Stimulated activated CD4-positive, alpha-beta T cell treated with anti-CD3 and anti-CD28 coated beads, TNF-alpha, amount 100 ng/mL, for 48 hours (primary cell): Measurements from ENCODE around the gene BCL2L2.
A peak's percentile ranks its signal among the peaks of the same experiment; 100 is the strongest.
"Not testable (repeated sequence)": the region's sequence is repeated elsewhere in the genome, so short reads cannot be mapped to it uniquely, and the experiment has no call there.

Experiments
- DNase-seq, 3 donors: peaks; one replicate each; pipeline ENCODE4 v3.0.0-alpha.2; 2020; ENCODE audit warnings: low read depth in 3 of 3

Gene BCL2L2

DNA sequence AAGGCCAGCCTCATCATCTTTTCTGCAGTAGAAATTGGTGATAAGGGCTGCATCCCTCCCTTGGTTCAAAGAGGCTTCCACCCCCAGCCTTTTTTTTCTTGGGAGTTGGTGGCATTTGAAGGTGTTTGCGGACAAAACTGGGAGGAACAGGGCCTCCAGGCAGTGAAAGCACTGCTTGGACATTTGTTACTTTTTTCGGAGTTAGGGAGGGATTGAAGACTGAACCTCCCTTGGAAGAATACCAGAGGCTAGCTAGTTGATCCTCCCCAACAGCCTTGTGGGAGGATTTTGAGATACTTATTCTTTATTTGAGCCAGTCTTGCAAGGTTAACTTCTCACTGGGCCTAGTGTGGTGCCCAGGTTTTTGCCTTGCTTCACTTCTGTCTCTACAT is 17.8 kb downstream of the BCL2L2 start:
- no peak for DNase-seq

- DNase-seq = no peak
Observed at GRCh38 chr14:23324993-23325392, 18.4 kb downstream of the BCL2L2 start.

- DNase-seq = not testable (repeated sequence)
Observed at GRCh38 chr14:23325746-23326145, 19.1 kb downstream of the BCL2L2 start.

DNA sequence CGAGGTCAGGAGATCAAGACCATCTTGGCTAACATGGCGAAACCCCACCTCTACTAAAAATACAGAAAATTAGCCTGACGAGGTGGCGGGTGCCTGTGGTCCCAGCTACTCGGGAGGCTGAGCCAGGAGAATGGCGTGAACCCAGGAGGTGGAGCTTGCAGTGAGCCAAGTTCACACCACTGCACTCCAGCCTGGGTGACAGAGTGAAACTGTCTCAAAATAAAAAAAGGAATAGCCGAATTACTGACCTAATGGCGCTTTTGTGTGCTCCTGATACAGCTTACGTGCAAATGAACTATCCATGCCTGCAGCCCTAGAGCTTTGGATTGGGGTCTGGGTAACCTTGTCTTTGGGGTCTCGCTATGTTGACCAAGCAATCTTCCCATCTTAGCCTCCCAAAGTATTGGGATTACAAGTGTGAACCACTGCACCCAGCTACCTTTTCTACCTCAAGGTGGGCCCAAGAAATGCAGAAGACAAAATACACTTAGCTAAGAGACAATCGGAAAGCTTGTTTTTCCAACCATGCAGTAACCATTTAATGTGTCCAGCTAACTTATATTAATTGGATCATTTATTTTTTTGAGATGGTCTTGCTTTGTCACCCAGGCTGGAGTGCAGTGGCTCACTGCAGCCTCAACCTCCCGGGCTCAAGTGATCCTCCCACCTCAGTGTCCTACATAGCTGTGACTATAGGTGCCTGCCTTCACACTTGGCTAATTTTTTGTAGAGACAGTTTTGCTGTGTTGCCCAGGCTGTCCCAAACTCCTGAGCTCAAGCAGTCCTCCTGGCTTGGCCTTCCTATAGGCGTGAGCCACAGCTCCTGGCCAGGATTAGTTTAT is 20.1 kb downstream of the BCL2L2 start:
- DNase-seq = no peak

GRCh38 chr14:23327947-23328744 is 21.5 kb downstream of the BCL2L2 start:
- peak; percentile 53 to 60 (median 53) for DNase-seq

GRCh38 chr14:23335623-23336022 is 29.0 kb downstream of the BCL2L2 start:
- no peak for DNase-seq

- no peak for DNase-seq
Observed at GRCh38 chr14:23339506-23340268, 33.1 kb downstream of the BCL2L2 start.

- DNase-seq = no peak
Observed at GRCh38 chr14:23344481-23344880, 37.8 kb downstream of the BCL2L2 start.

DNA sequence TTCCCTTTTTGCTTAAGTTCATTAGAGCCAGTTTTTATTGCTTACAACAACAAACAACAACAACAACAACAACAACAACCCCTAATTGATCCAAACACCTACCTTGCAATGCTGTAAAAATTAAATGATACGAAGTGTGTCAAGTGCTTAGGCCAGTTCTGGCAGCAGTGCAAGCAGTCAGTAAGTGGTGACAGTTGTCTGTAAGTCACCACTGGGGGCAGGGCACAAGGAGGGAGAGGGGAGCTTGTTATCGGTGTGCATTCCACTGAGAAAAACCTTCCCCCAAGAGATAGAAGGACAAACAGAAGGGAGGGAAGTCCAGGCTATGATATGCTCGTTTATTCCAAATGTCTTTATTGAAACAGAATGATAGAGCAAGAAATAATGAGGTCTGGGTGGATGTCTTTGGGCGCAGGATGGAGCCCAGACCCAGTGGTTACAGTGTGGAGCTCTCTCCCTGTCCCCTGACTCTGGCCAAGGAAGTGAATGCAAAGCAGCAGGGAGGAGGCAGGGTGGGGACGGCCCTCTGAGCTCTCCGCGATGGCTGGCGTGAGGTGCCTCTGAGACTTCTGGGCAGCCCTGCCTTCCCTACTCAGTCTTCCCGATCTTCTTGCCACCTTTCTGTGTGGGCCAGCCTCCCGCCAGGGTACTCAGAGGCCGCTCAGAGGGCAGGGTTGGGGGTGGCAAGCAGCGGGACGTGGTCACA is 39.5 kb downstream of the BCL2L2 start:
- DNase-seq = no peak

GRCh38 chr14:23346693-23347405 is 40.2 kb downstream of the BCL2L2 start:
- no peak for DNase-seq

- no peak for DNase-seq
Observed at GRCh38 chr14:23347406-23348296, 41.0 kb downstream of the BCL2L2 start.

DNA sequence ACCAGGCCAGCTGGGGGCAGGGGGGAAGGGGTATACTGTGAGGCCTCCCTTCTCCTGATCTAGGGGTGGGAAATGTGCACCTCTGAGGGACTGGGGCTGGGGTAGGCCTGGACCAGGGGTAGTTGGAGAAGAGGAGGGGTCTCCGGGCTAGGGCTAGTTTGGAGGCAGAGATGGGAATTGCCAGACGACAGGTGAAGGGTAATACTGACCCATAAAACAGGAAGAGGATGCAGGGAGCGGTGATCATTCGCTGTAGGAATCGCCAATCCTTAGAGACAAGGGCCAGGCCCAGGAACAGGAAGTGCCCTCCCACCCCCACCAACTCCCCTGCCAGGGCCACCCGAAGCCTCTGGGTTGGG is 41.6 kb downstream of the BCL2L2 start:
- DNase-seq = no peak

GRCh38 chr14:23349156-23349845 is 42.7 kb downstream of the BCL2L2 start:
- DNase-seq = no peak

DNA sequence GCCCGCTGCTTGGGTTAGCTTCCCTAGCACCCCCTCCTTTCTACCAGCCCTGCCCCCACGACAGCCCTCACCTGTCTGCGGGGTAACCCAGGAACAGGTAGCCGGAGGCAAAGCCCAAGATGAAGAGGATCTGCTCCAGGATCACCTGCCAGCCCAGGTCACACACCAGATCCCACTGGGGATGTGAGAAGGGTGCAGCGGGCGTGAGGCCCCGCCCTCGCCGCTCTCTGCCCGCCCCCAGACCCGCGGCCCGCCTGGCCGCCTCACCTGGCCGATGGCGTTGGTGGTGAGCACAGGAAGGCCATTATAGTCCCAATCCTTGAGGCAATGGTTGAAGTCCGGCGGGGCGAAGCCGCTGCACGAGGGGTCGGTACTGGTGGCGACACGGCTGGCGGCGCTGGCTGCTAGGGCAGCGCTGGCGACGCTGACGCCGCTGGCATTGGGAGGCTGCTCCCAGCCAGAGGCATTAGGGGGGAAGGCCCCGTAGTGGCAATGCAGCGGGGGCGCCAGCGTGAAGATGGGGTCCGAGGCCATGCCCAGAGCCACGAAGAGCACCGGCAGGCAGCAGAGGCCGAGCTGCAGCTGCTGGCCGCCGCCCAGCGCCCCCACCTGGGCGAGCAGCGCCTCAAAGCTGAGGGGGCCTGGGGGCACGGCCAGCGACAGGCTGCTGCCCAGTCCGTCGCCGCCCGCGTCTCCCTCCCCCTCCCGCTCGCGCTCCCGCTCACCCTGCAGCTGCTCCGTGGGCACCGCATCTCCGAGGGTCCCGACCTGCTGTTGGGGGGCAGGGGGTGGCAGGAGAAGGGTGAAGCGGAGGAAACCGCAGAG is 45.3 kb downstream of the BCL2L2 start:
- DNase-seq = no peak

DNA sequence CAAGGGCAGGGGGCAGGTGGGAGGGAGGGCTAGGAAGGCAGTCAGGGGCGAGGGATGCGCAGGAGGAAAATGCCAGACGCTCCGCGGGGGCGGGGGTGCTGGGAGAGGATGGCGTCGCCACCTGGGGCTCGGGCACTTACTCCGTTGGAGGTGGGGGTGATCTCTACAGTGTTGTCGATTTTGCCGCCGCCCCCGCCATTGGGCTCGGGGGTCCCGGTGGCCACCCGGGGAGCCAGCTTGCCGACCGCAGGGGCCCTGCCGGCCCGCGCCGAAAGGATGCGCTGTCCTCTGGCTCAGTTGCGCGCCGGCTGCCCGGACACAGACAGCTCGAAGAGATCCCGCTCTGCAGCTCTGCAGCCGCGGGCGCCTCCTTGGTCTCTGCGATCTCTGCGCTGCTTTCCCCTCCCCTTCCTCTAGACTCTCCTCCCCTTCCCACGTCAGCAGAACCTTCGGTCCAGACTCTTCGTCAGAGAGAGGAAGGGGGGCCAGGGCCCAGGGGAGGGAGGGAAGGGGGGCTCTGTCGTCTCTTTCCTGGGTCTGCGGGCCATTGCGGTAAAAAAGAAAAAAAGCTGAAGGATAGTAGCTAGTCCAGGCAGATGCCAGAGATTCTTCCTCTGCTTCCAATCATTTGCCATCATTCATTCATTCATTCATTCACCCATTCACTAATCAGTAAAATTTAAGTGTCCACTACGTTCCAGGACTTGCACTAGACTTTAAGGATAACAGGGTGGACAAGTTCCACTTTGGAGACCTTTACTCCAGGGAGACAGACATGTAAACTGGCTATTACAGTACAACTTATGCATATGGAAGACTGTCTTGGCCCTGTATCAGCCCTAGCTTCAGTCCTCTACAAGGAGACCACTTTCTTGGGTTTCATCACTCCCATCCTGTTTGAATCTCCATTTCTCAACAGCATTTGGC is 46.1 kb downstream of the BCL2L2 start, which contains the start of gene SLC22A17:
SLC22A17 (minus strand) TSS at position 382 of the 927 bp plus-strand sequence.
- DNase-seq = peak; percentile 13 to 46 (median 34)

DNA sequence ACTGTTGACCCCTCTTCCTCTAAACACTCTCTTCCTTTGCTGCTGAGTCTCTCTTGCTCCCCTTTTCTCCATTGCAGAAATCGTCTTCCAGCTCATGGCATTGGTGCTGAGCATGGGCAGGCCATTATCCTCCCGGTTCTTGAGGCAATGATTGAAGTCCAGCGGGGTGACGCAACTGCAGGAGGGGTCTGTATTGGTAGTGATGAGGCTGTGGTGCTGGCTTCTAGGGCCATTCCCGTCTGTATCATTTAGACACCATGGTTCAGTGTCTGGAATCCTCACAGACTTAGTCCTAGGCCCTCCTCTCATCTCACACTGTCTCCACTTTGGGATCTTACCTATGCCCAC is 46.8 kb downstream of the BCL2L2 start:
- no peak for DNase-seq

DNA sequence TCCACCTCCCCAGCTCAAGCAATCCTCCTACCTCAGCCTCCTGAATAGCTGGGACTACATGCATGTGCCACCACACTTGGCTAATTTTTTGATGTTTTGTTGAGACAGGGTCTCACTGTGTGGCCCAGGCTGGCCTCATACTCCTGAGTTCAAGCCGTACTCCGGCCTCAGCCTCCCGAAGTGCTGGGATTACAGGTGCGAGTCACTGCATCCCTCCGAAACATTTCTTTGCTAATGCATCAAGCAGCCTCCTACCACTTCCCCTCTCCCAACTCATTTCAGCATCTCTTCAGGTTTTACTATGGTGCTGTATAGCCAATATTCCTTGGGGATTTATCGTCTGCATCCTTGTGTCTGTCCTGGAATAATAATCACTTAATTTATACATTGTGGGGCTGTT is 48.4 kb downstream of the BCL2L2 start:
- no peak for DNase-seq
